Measurements from ENCODE around the gene FRMD4B. TPM values are rescaled to one million over a fixed set of nuclear protein-coding genes. Genes with fewer than 3 reads are reported as not detected.

FRMD4B gene
- total RNA-seq, 4 donors from 2014 or later = 34.9 to 70.0 (median 38.5) TPM

DNA sequence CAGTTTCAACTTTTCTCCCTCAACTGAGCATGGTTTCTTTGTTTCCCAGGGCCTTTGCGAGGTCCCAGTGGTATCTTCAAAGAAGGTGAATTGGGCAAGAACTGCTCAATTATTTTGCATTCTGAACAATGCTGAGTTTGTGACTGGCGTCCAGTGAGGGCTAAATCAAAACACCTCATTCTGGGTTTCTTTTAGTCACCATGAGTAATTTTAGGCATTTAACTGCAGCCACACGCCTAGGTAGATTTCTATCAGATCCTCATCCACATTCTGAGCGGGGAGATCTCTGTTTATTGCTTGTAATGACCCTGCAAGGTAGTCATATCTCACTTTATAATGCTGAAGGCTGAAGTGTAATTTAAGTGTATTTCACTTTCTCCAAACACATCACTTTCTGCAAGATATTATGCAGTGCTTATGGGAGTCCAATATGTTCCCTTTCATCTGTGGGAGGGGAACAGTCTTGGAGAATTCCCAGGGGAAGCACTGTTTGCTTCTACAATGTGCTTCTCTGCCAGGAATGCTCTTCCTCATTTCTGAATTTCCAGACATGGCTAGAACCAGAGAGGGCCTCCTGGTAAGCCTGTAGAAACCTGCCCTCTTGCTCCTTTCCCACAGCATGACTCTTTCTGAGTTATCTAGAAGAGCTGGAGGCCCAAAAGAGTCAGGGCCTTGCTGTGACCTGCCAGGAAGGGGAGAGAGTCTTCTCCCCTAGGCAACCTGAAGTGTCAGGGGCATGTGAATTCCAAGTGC lies 91.7 kb downstream of the FRMD4B start:
- TF ChIP-seq, protein P1, sequence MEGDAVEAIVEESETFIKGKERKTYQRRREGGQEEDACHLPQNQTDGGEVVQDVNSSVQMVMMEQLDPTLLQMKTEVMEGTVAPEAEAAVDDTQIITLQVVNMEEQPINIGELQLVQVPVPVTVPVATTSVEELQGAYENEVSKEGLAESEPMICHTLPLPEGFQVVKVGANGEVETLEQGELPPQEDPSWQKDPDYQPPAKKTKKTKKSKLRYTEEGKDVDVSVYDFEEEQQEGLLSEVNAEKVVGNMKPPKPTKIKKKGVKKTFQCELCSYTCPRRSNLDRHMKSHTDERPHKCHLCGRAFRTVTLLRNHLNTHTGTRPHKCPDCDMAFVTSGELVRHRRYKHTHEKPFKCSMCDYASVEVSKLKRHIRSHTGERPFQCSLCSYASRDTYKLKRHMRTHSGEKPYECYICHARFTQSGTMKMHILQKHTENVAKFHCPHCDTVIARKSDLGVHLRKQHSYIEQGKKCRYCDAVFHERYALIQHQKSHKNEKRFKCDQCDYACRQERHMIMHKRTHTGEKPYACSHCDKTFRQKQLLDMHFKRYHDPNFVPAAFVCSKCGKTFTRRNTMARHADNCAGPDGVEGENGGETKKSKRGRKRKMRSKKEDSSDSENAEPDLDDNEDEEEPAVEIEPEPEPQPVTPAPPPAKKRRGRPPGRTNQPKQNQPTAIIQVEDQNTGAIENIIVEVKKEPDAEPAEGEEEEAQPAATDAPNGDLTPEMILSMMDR (IDR thresholded peaks at IDR 0.05; ENCODE audit: low read depth) = no peak

DNA sequence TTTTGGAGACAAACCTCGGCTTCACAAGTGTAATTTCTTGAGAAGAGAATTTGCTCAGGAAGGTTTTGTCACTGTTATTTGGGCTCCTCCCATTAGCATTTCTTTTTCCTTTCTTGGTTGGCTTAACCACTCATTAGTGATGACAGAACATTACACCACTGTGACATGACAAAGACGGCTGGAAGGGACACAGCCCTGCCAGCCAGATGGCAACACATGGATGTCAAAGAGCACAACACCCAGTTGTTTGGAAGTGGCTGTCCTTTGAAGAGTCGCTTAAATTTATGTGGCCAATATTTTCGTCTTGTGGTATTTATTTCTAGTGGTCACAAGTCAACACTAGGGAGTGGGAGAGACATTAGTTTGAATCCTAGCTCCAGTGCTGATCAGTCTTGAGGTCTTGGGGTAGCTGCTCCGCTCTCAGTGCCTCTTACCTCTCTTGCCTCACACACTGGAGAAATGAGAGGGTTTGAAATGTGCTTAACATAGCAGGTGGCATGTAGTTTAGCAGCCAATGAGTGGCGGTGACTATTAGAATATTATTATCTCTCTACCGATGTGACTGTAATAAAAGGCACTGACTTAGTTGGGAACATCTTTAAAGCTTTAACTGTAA lies 92.8 kb downstream of the FRMD4B start:
- TF ChIP-seq, protein P1 (IDR thresholded peaks at IDR 0.05; ENCODE audit: low read depth) = no peak

DNA sequence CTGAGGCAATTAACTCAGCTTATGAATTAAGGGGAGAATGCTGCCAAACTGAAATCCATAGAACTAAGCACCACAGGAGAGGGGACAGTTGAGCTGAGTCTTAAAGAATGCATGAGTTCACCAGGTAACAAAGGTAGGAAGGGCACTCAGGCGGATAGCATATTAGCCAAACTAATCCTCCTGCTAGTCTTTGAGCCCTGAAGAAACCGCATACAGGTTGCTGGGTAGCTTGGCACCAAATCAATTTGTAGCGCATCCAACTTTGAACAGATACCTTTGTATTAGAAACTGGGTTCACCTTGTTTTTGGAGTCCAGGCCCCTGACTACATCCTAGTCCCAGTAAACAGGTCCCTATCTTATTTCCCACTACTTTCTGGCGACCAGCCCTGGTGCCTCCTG lies 93.7 kb downstream of the FRMD4B start:
- TF ChIP-seq, protein P1 (IDR thresholded peaks at IDR 0.05; ENCODE audit: low read depth) = no peak

DNA sequence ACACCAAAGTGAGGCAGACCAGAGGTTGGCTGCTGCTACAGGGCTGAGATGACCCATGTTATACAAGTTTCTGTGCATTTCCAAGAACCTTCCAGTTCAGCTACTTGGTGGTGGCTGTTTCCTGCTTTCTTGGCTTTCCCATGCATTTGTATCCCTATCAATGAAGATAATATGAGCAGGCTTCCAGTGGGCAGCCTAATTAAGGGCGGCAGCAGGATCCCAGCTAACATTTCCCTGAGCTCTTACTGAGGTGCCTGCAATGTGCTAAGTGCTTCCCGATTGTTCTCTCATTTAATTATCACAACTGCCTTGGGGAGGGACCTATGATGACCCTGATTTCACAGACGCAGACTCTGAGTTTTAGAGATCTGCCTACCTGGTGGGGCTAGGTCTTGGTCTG lies 95.5 kb downstream of the FRMD4B start:
- TF ChIP-seq, protein P1 (IDR thresholded peaks at IDR 0.05; ENCODE audit: low read depth) = no peak

DNA sequence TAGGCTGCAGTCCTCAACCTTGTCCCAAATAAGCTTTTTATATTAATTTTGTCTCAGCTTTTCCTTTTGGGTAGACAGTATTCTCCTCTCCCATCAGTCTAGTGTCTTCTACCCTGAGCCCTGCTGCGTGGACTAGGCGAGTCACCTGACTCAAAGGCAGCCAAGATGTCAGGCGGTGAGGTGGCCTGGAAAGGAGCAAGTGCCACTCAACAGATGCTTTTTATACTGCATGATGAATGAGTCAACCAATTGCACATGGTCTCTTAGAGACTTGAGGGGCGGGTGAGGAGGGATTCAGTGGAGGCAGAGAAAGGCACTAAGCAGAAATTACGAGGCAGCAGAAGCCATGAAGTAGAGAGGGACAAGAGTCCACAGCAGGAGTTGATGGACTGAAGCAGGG lies 95.9 kb downstream of the FRMD4B start:
- TF ChIP-seq, protein P1 (IDR thresholded peaks at IDR 0.05; ENCODE audit: low read depth) = no peak

DNA sequence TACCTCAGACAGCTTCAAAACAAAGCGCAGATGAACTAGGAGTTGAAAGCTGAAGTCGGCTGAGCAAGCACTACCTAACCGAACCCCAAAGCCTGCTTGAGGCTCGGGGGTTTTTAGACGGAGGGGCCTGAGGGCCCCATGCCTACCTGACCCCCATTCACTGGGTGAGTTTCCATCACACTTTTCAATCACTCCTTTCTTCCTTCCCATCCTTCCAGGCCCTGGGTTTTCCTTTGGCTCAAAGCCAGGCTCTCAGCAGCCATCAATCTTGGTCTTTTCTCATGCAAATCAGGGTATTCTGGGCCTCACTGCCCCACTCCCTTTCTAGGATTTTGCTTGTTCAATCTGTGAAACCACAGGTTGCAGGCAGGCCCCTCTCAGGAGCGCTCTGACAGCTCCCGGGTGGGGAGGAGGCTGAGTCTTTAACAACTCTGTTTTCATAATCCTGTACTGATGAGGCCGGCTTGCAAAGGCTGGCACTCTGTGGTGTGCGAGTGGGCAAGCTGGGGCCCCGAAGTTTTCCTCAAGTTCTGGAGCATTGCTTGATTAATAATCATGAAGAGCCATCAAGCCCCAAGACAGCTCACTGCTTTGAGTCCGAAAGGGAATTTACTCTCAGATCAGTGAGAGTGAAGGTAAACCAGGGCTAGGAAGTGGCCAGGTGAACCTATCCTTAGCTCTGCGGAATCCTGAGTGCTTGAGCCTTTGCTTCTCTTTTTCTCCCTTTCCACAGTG lies 97.6 kb downstream of the FRMD4B start:
- TF ChIP-seq, protein P1 (IDR thresholded peaks at IDR 0.05; ENCODE audit: low read depth) = no peak

Data from subcutaneous adipose tissue (tissue), 4 donors.